GM18867 (cell line): ENCODE data around the gene PGP.

Source experiments
- ATAC-seq: cut with Tn5 transposase; IDR thresholded peaks from one replicate; pipeline ENCODE4 v1.9.1; 2021; ENCODE audit warnings: mild to moderate bottlenecking, moderate library complexity; ENCODE audit not compliant: unreplicated experiment

The PGP gene

DNA sequence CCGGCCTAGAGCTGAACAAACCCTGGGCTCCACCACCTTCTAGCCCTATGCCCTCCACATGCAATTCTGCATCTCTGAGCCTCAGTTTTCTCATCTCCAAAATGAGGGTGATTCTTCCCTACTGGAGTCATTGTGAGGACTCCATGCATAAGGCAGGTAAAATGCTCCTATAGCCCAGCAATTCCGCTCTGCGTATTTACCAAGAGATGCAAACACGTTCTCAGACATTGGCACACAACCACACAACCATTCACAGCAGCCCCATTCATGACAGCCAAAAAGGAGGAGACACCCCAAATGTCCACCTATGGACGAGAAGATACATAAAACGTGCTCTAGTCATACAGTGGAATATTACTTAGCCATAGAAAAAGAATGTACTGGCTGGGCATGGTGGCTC lies 14.3 kb downstream of the PGP start:
- ATAC-seq, result no peak

DNA sequence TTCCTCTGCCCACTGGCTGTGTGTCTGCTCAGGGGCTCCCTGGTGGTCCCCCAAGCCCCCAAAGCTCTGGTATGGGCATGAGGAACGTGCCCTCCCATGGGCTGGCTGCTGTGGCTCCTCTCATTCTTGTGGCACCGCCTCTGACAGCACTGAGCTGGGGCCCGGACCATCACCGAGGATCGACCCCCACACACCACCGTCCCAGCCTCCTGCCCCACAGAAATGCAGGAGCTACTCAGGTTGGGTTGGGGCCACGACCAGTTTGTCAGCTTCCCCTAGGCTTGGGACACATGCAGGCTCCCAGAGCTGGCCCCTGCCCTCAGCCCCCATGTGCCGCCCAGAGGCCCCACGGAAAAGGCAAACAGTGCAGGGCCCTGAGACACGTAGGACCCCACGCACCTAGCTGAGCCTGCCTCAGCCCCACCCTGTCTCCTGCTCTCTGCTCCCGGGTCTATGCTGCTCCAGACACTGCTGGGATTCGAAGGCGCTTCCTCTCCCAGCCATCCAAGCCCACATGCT lies 15.0 kb downstream of the PGP start:
- ATAC-seq, result no peak

- ATAC-seq, result no peak
Measured at GRCh38 chr16:2199095-2199494, 15.5 kb downstream of the PGP start.

DNA sequence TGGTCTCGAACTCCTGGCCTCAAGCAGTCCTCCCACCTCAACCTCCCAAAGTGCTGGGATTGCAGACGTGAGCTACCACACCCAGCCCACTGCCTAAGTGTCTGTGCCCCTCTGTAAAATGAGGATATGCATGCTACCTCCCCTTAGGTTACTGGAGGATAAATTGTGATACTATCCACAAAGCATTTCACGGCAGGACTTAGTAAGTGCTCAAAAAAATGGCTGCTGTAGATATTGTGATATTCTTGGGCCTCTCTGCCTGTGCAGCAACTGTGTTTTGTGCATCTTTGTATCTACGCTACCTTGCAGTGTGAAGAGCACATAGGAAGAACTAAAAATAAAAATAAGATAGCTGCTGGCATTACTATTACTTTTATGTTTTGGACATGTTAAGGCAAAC lies 16.4 kb downstream of the PGP start:
- ATAC-seq, result no peak

DNA sequence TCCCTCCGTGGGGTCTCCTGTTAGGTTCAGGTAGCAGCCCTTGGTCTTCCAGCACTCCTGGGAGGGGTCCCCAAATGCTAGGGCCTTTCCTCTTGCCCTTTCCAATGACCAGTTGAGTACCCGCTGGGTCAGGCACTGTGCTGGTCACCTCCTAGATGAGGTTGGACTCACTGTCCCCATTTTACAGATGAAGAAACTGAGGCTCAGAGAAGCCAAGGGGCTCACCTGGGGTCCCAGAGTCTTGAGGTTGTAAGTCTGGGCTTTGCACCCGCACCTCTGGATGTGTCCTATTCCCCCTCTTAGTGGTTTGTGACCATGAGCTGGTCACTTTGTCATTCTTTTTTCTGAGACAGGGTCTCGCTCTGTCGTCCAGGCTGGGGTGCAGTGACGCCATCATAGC lies 16.9 kb downstream of the PGP start:
- no peak for ATAC-seq

- no peak for ATAC-seq
Measured at GRCh38 chr16:2196981-2197511, 17.6 kb downstream of the PGP start.

DNA sequence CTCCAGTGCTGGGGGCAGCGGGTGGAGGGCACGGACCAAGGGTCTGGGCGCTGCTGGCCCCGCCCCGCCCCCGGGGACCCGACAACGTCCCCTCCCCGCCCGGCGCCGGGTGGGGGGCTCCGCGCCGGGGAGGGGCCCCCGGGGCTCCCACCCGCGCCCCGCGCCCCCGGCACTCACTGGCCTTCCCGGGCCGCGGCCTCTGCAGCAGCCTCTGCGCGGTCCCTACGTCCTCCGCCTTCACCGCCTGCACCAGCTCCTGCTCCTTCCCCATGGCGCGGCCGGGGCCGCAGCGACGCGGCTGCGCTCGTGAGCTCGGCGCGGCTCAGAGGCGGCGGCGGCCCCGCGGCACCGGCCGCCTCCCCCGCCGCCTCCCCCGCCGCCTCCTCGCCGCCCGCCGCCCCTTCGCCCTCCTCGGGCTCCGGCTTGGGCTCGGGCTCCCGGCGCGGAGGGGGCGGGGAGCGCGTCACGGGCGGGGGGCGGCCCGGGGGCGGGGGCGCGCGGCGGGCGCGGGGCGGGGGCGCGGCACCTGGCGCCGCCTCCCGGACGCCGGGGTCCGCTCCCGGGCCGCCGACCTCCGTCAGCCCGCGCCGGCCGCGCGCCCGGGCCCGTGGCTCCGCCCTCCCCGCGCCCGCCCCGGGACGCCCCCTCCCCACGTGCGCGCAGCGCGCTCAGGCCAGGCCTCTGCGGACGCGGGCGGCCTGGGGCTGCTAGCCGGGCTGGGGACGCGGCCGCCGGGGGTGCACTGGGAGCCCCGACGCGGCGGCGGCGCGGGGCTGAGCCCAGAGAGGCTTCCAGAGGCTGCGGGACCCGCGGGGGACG lies 18.3 kb downstream of the PGP start, which contains the start of gene CASKIN1:
TSS of gene CASKIN1 (minus strand) at position 444 of the 819 bp plus-strand sequence. CDS start at position 271, 173 bp downstream.
- no peak for ATAC-seq

GRCh38 chr16:2195322-2196161 lies 19.1 kb downstream of the PGP start:
- no peak for ATAC-seq

DNA sequence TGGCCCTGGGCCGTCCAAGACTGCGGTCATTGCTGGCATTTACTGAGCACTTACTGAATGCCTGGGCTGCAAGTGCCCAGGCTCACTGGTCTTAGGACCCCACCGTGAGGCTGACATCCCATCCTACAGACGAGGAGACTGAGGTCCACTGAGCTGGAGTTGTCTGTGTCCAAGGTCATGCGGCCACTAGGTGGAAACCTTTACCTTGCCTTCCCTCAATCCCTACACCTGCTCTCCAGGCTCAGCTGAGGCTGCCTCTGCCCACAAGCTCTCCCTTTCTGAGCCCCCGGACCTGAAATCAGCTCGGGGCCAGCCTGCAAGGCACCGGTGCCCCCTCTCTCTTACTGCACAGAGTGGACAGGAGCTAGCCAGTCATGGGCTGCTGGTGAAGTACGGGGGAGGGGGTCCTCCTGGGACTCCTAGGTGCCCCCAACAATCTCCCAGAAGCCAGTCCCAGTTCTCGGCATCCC lies 19.8 kb downstream of the PGP start:
- ATAC-seq, result no peak

- ATAC-seq, result no peak
Measured at GRCh38 chr16:2194166-2194834, 20.3 kb downstream of the PGP start.

GRCh38 chr16:2191446-2191706 lies 23.3 kb downstream of the PGP start:
- ATAC-seq, result no peak

DNA sequence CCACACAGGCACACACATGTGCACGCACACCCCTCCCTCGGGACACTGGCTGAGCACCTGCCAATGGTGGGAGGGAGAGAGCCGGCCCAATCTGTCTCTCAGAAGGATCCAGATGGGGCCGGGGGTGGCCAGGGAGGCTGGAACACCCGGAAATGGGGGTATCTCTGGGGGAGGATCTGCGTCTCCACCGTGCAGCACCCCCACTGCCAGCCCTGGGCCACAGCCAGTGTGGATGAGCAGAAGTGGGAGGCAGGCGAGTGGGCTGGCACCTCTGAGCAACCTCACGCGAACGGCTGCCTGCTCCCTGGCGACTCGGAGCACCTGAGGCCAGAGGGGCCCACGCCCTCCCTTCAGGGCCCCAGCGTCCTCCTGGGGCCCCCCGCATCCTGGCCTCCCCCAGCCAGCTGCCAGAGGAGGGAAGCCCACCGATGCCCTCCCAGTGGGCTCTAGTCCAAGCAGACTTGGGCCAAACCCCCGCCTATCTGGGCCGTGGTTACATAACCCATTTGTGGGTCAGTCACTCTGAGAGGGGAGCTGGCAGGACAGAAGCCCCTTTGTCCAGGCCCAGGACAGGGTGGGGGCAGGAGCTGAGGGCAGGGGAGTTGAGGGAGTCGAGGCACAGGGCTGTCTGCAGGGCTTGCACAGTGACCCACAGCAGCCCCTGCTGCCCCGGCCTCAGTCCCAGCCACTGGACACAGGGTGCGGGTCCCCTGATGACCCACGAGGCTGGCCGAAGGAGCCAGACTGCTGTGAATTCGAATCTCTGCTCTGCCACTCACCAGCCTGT lies 23.8 kb downstream of the PGP start:
- ATAC-seq, result no peak

DNA sequence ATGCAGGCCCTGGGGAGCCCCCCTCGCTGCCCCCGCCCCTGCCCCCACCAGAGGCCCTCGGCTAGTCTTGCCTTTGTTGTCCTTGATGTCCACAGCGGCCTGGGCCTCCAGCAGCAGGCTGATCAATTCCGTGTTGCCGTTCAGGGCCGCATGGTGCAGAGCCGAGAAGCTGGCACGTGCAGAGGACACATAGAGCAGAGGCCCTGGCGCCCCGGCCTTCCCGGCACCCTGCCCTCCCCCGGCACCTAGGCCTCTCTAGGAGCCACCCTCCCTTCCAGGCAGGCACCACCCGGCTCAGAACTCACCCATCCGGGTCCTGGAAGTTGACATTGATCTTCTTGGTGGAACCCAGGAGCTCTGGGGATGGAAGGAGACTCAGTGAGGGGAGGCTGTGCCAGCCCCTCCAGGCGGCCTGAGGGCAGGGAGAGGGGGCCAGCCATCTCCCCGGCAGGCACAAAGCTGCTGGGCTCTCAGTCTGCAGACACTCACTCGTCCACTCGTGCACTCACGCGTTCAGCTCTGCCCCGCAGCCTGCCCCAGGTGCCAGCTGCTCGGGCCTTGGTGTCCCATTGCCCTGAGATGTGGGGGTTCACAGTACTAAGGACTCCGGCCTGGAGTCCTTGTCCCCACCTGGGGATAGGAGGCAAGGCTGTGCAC lies 24.5 kb downstream of the PGP start:
- ATAC-seq, result no peak

DNA sequence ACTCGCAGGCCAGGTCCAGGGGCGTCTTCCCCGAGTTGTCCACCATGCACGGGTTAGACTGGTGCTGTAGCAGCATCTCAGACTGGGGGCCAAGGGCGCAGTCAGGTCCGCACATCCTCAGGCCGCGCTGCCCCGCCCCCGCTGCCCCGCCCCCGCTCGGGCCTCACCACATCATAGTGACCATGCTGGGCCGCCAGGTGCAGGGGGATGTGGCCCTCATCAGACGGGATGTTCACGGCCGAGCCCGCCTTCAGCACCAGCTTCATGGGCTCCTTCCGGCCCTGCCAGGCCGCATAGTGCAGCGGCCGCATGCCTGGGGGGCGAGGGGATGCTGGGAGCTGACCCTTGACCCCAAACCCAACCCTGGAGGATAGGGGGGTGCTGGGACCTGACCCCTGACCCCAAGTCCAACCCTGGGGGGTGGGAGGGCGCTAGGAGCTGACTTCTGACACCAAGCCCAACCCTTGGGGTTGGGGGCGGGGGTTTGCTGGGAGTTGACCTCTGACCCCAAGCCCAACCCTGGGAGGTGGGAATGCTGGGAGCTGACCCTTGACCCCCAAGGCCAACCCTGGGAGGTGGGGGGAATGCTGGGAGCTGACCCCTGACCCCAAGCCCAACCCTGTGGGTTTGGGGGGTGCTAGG lies 25.3 kb downstream of the PGP start:
- no peak for ATAC-seq

GRCh38 chr16:2188395-2188794 lies 26.2 kb downstream of the PGP start:
- ATAC-seq, result no peak

DNA sequence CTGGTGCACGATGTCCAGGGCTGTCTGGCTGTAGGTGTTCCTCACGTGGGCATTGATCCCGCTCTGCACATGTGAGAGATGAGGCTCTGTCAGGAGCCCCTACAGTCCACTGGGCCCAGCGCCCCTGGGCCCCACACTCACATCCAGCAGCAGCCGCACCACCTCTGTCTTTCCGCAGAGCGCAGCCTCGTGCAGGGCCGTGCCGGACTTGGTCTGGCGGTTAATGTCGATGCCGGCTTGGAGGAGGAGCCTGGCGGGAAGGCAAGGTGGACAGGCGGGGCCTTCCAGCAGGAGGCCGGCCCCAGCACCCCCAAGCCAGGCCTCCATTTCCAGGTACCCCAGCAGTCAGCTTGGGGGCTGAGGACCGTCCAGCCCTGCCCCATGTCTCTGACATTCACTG lies 27.4 kb downstream of the PGP start:
- no peak for ATAC-seq

- no peak for ATAC-seq
Measured at GRCh38 chr16:2186505-2186904, 28.1 kb downstream of the PGP start.

DNA sequence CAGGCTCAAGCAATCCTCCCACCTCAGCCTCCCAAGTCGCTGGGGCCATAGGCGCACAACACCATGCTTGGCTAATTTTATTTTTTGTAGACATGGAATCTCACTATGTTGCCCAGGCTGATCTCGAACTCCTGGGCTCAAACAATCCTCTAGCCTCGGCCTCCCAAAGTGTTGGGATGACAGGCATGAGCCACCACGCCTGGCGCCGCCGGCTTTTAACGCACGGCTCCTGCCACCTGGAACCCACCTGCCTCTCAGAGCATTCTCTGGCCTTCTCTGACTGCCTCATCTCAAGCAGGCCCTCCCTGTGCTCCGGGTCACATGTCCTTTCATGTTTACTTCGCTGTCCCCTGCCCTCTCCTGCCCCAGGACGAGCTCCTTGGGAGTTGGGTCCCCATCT lies 28.6 kb downstream of the PGP start:
- ATAC-seq, result no peak

GRCh38 chr16:2184962-2185361 lies 29.7 kb downstream of the PGP start:
- ATAC-seq, result no peak
